ENCODE data around the gene TNIK. TPM values are rescaled to one million over a fixed set of nuclear protein-coding genes. Genes with fewer than 3 reads are reported as not detected.
A peak's percentile ranks its signal among the peaks of the same experiment; 100 is the strongest.

The TNIK gene
- total RNA-seq, 6 donors from 2014 or later: 23.2 to 74.4 (median 38.3) TPM

- peak overlapping the region in 1 of 4 donors; percentile 39 for H3K27ac ChIP-seq
- H3K4me3 ChIP-seq: peak overlapping the region in 2 of 4 donors; percentile 62 to 87
- H3K27me3 ChIP-seq: peaks cover 0 to 4% (median 0%) of the 10 kb centered on the region in 4 donors
- peaks cover 13 to 54% (median 31%) of the 10 kb centered on the region in 4 donors for H3K4me1 ChIP-seq
- H3K36me3 ChIP-seq: no peaks in the 10 kb centered on the region
- ATAC-seq (ENCODE audit: low FRiP score in 2 of 2) (no peak), DNase-seq (no peak)
- no peaks in the 10 kb centered on the region for H3K9me3 ChIP-seq
- TF ChIP-seq POLR2A (IDR thresholded peaks at IDR 0.05) (no peak), CTCF (IDR thresholded peaks at IDR 0.05) (no peak), EP300 (IDR thresholded peaks at IDR 0.05) (no peak), POLR2AphosphoS5 (IDR thresholded peaks at IDR 0.05) (no peak)
- 72 to 78% methylated on average over 6 of the region's 6 CpGs for WGBS, 2 donors
Observed at GRCh38 chr3:171456765-171457606, 3.2 kb downstream of the TNIK start.

- no peak for ATAC-seq (ENCODE audit: low FRiP score in 2 of 2)
- H3K27ac ChIP-seq: no peak overlapping the region
- WGBS, 2 donors: 35 to 42% methylated on average over 5 of the region's 5 CpGs
Observed at GRCh38 chr3:171455603-171456550, 4.3 kb downstream of the TNIK start.

GRCh38 chr3:171454041-171454440, 6.2 kb downstream of the TNIK start:
- Histone ChIP-seq H3K27ac (no peak overlapping the region), H3K4me3 (no peak overlapping the region), H3K36me3 (no peaks in the 10 kb centered on the region), H3K9me3 (no peaks in the 10 kb centered on the region), H3K4me1 (peaks cover 2 to 27% (median 20%) of the 10 kb centered on the region in 4 donors), H3K27me3 (peaks cover 0 to 3% (median 0%) of the 10 kb centered on the region in 4 donors)
- ATAC-seq (ENCODE audit: low FRiP score in 2 of 2) (no peak), DNase-seq (no peak)
- TF ChIP-seq POLR2AphosphoS5 (IDR thresholded peaks at IDR 0.05) (no peak), CTCF (IDR thresholded peaks at IDR 0.05) (no peak), EP300 (IDR thresholded peaks at IDR 0.05) (no peak), POLR2A (IDR thresholded peaks at IDR 0.05) (no peak)
- 92 to 93% methylated on average over 8 of the region's 8 CpGs for WGBS, 2 donors

More at GRCh38 chr3:171455603-171456550, 4.3 kb downstream of the TNIK start:
- Histone ChIP-seq H3K27me3 (peaks cover 0 to 4% (median 0%) of the 10 kb centered on the region in 4 donors), H3K4me3 (no peak overlapping the region), H3K9me3 (no peaks in the 10 kb centered on the region), H3K4me1 (peaks cover 5 to 44% (median 25%) of the 10 kb centered on the region in 4 donors), H3K36me3 (no peaks in the 10 kb centered on the region)
- TF ChIP-seq CTCF (IDR thresholded peaks at IDR 0.05) (no peak), POLR2AphosphoS5 (IDR thresholded peaks at IDR 0.05) (no peak), EP300 (IDR thresholded peaks at IDR 0.05) (no peak), POLR2A (IDR thresholded peaks at IDR 0.05) (no peak)
- DNase-seq: no peak

- WGBS, 2 donors: 63 to 68% methylated on average over 12 of the region's 12 CpGs
- no peak overlapping the region for H3K27ac ChIP-seq
- DNase-seq: no peak
Observed at GRCh38 chr3:171453180-171453886, 6.9 kb downstream of the TNIK start.

More at GRCh38 chr3:171453180-171453886, 6.9 kb downstream of the TNIK start:
- no peak for ATAC-seq (ENCODE audit: low FRiP score in 2 of 2)
- no peaks in the 10 kb centered on the region for H3K9me3 ChIP-seq
- H3K36me3 ChIP-seq: no peaks in the 10 kb centered on the region
- TF ChIP-seq CTCF (IDR thresholded peaks at IDR 0.05) (no peak), POLR2A (IDR thresholded peaks at IDR 0.05) (no peak), POLR2AphosphoS5 (IDR thresholded peaks at IDR 0.05) (no peak), EP300 (IDR thresholded peaks at IDR 0.05) (no peak)
- H3K27me3 ChIP-seq: no peaks in the 10 kb centered on the region
- H3K4me3 ChIP-seq: no peak overlapping the region
- peaks cover 2 to 19% (median 16%) of the 10 kb centered on the region in 4 donors for H3K4me1 ChIP-seq

All from upper lobe of left lung (tissue), 6 donors.